Duodenal mucosa (tissue), 2 donors: ENCODE results near the gene NPTXR.
"Not testable (repeated sequence)": the region's sequence is repeated elsewhere in the genome, so short reads cannot be mapped to it uniquely, and the experiment has no call there.

Source experiments
- H3K27ac ChIP-seq: one replicate; pipeline ENCODE4 v1.7.0; 2013; ENCODE audit warnings: low read depth, low read length
- H3K27me3 ChIP-seq, 2 donors: one replicate each; pipeline ENCODE4 v1.7.0; 2013; ENCODE audit warnings: low read length in 2 of 2, control low read depth in 1 of 2; ENCODE audit not compliant: insufficient read depth in 2 of 2, control insufficient read depth in 1 of 2
- H3K36me3 ChIP-seq, 2 donors: one replicate each; pipeline ENCODE4 v1.7.0; 2013; ENCODE audit warnings: low read length in 2 of 2, control low read depth in 1 of 2; ENCODE audit not compliant: insufficient read depth in 2 of 2, control insufficient read depth in 1 of 2
- H3K4me1 ChIP-seq, 2 donors: one replicate each; pipeline ENCODE4 v1.7.0; 2013; ENCODE audit warnings: low read length in 2 of 2, control low read depth in 1 of 2; ENCODE audit not compliant: insufficient read depth in 2 of 2, control insufficient read depth in 1 of 2
- H3K4me3 ChIP-seq, 2 donors: one replicate each; pipeline ENCODE4 v1.7.0; 2013; ENCODE audit warnings: low read length in 2 of 2, low read depth in 1 of 2
- H3K9ac ChIP-seq, 2 donors: one replicate each; pipeline ENCODE4 v1.7.0; 2013; ENCODE audit warnings: low read length in 2 of 2, low read depth in 1 of 2
- H3K9me3 ChIP-seq, 2 donors: one replicate each; pipeline ENCODE4 v1.7.0; 2013; ENCODE audit warnings: low read length in 2 of 2, control low read depth in 1 of 2; ENCODE audit not compliant: control insufficient read depth in 1 of 2

Gene NPTXR

GRCh38 chr22:38823637-38824036 is 20.2 kb downstream of the NPTXR start:
- no peaks in the 10 kb centered on the region for H3K36me3 ChIP-seq
- no peak overlapping the region for H3K9ac ChIP-seq
- no peaks in the 10 kb centered on the region for H3K27me3 ChIP-seq
- no peak overlapping the region for H3K4me3 ChIP-seq
- H3K9me3 ChIP-seq: no peaks in the 10 kb centered on the region
- no peak overlapping the region for H3K27ac ChIP-seq
- no peaks in the 10 kb centered on the region for H3K4me1 ChIP-seq

- no peaks in the 10 kb centered on the region for H3K36me3 ChIP-seq
- no peaks in the 10 kb centered on the region for H3K4me1 ChIP-seq
- no peak overlapping the region for H3K27ac ChIP-seq
- no peak overlapping the region for H3K4me3 ChIP-seq
- no peaks in the 10 kb centered on the region for H3K9me3 ChIP-seq
- no peaks in the 10 kb centered on the region for H3K27me3 ChIP-seq
- no peak overlapping the region for H3K9ac ChIP-seq
Measured at GRCh38 chr22:38823076-38823475, 20.8 kb downstream of the NPTXR start.

GRCh38 chr22:38820020-38820419 is 23.8 kb downstream of the NPTXR start:
- H3K9me3 ChIP-seq: no peaks in the 10 kb centered on the region
- H3K9ac ChIP-seq: no peak overlapping the region
- H3K4me1 ChIP-seq: no peaks in the 10 kb centered on the region
- H3K27ac ChIP-seq: no peak overlapping the region
- H3K27me3 ChIP-seq: peaks cover 0 to 3% of the 10 kb centered on the region in 2 donors
- H3K36me3 ChIP-seq: no peaks in the 10 kb centered on the region
- no peak overlapping the region for H3K4me3 ChIP-seq

- no peaks in the 10 kb centered on the region for H3K4me1 ChIP-seq
- no peak overlapping the region for H3K9ac ChIP-seq
- no peaks in the 10 kb centered on the region for H3K36me3 ChIP-seq
- H3K9me3 ChIP-seq: no peaks in the 10 kb centered on the region
- H3K27me3 ChIP-seq: peaks cover 0 to 3% of the 10 kb centered on the region in 2 donors
- H3K27ac ChIP-seq: no peak overlapping the region
- no peak overlapping the region for H3K4me3 ChIP-seq
Measured at GRCh38 chr22:38819387-38819940, 24.4 kb downstream of the NPTXR start.

- Histone ChIP-seq H3K36me3 (no peaks in the 10 kb centered on the region), H3K27ac (no peak overlapping the region), H3K9me3 (no peaks in the 10 kb centered on the region), H3K27me3 (peaks cover 0 to 3% of the 10 kb centered on the region in 2 donors), H3K4me3 (no peak overlapping the region), H3K4me1 (no peaks in the 10 kb centered on the region), H3K9ac (no peak overlapping the region)
Measured at GRCh38 chr22:38817196-38817595, 26.6 kb downstream of the NPTXR start.

- Histone ChIP-seq H3K27me3 (peaks cover 0 to 3% of the 10 kb centered on the region in 2 donors), H3K4me3 (no peak overlapping the region), H3K4me1 (no peaks in the 10 kb centered on the region), H3K9ac (no peak overlapping the region), H3K9me3 (no peaks in the 10 kb centered on the region), H3K36me3 (no peaks in the 10 kb centered on the region), H3K27ac (no peak overlapping the region)
Measured at GRCh38 chr22:38815842-38816241, 28.0 kb downstream of the NPTXR start.

GRCh38 chr22:38811241-38811640 is 32.6 kb downstream of the NPTXR start:
- H3K27ac ChIP-seq: no peak overlapping the region

GRCh38 chr22:38805041-38805593 is 38.7 kb downstream of the NPTXR start:
- not testable (repeated sequence) for H3K4me3 ChIP-seq, H3K27me3 ChIP-seq, H3K36me3 ChIP-seq, H3K9me3 ChIP-seq, H3K9ac ChIP-seq, H3K4me1 ChIP-seq, H3K27ac ChIP-seq

More at GRCh38 chr22:38811241-38811640, 32.6 kb downstream of the NPTXR start:
- Histone ChIP-seq H3K4me3 (no peak overlapping the region), H3K9ac (no peak overlapping the region), H3K36me3 (no peaks in the 10 kb centered on the region), H3K4me1 (no peaks in the 10 kb centered on the region), H3K27me3 (no peaks in the 10 kb centered on the region), H3K9me3 (no peaks in the 10 kb centered on the region)

GRCh38 chr22:38802671-38803121 is 41.1 kb downstream of the NPTXR start:
- H3K4me1 ChIP-seq: no peaks in the 10 kb centered on the region
- H3K27ac ChIP-seq: no peak overlapping the region

GRCh38 chr22:38799265-38800002 is 44.4 kb downstream of the NPTXR start:
- no peak overlapping the region for H3K27ac ChIP-seq
- no peaks in the 10 kb centered on the region for H3K9me3 ChIP-seq
- no peak overlapping the region for H3K4me3 ChIP-seq
- no peak overlapping the region for H3K9ac ChIP-seq
- peaks cover 0 to under 1% of the 10 kb centered on the region in 2 donors for H3K4me1 ChIP-seq
- peaks cover 6 to 10% of the 10 kb centered on the region in 2 donors for H3K27me3 ChIP-seq
- no peaks in the 10 kb centered on the region for H3K36me3 ChIP-seq

More at GRCh38 chr22:38802671-38803121, 41.1 kb downstream of the NPTXR start:
- H3K27me3 ChIP-seq: peaks cover 3 to 5% of the 10 kb centered on the region in 2 donors
- no peaks in the 10 kb centered on the region for H3K9me3 ChIP-seq
- no peak overlapping the region for H3K4me3 ChIP-seq
- no peak overlapping the region for H3K9ac ChIP-seq
- H3K36me3 ChIP-seq: no peaks in the 10 kb centered on the region
